Effector memory CD8-positive, alpha-beta T cell (primary cell): ENCODE results near the gene CACNB4.
A peak's percentile ranks its signal among the peaks of the same experiment; 100 is the strongest.
"Not testable (repeated sequence)": the region's sequence is repeated elsewhere in the genome, so short reads cannot be mapped to it uniquely, and the experiment has no call there.

Experiments
- ATAC-seq: fragments of 150-1000 bp; cut with Tn5 transposase; replicated peaks from 2 replicates; pipeline ENCODE4 v1.10.0; 2021; ENCODE audit warnings: mild to moderate bottlenecking, moderate library complexity
- DNase-seq, 3 experiments: peaks; one replicate each; pipeline ENCODE4 v3.0.0; 2021
- H3K27ac Mint-ChIP-seq, 2 donors: one replicate each; pipeline ENCODE4 v1.8.0; 2022; ENCODE audit warnings: mild to moderate bottlenecking in 2 of 2, mixed read lengths in 2 of 2, moderate library complexity in 2 of 2
- H3K27me3 Mint-ChIP-seq, 2 donors: one replicate each; pipeline ENCODE4 v1.8.0; 2022; ENCODE audit warnings: mixed read lengths in 2 of 2
- H3K36me3 Mint-ChIP-seq: one replicate; pipeline ENCODE4 v1.8.0; 2022; ENCODE audit warnings: mild to moderate bottlenecking, moderate library complexity, mixed read lengths; ENCODE audit not compliant: insufficient read depth
- H3K4me1 Mint-ChIP-seq, 2 donors: one replicate each; pipeline ENCODE4 v1.8.0; 2022; ENCODE audit warnings: low read depth in 2 of 2, mixed read lengths in 2 of 2
- H3K4me3 Mint-ChIP-seq, 2 donors: one replicate each; pipeline ENCODE4 v1.8.0; 2022; ENCODE audit warnings: mild to moderate bottlenecking in 2 of 2, mixed read lengths in 2 of 2, moderate library complexity in 2 of 2
- H3K9me3 Mint-ChIP-seq, 2 donors: one replicate each; pipeline ENCODE4 v1.8.0; 2022; ENCODE audit warnings: mixed read lengths in 2 of 2

Gene CACNB4

GRCh38 chr2:151891566-151892194 lies 207.2 kb downstream of the CACNB4 start:
- no peak for DNase-seq
- no peak for ATAC-seq
- Mint-ChIP-seq H3K9me3 (peaks cover 3 to 8% of the 10 kb centered on the region in 2 donors), H3K27ac (no peak overlapping the region), H3K4me3 (no peak overlapping the region), H3K27me3 (peaks cover 11 to 13% of the 10 kb centered on the region in 2 donors), H3K36me3 (no peaks in the 10 kb centered on the region), H3K4me1 (no peaks in the 10 kb centered on the region)

GRCh38 chr2:151887164-151887563 lies 211.7 kb downstream of the CACNB4 start:
- H3K9me3 Mint-ChIP-seq = no peaks in the 10 kb centered on the region
- DNase-seq = no peak
- no peaks in the 10 kb centered on the region for H3K36me3 Mint-ChIP-seq
- ATAC-seq = no peak
- H3K4me1 Mint-ChIP-seq = no peaks in the 10 kb centered on the region
- no peak overlapping the region for H3K27ac Mint-ChIP-seq
- peaks cover 11 to 19% of the 10 kb centered on the region in 2 donors for H3K27me3 Mint-ChIP-seq
- H3K4me3 Mint-ChIP-seq = no peak overlapping the region

- peaks cover 11 to 18% of the 10 kb centered on the region in 2 donors for H3K27me3 Mint-ChIP-seq
- ATAC-seq = no peak
- DNase-seq = no peak
- no peaks in the 10 kb centered on the region for H3K4me1 Mint-ChIP-seq
- H3K27ac Mint-ChIP-seq = no peak overlapping the region
- H3K36me3 Mint-ChIP-seq = no peaks in the 10 kb centered on the region
- no peaks in the 10 kb centered on the region for H3K9me3 Mint-ChIP-seq
- no peak overlapping the region for H3K4me3 Mint-ChIP-seq
Observed at GRCh38 chr2:151886241-151886640, 212.6 kb downstream of the CACNB4 start.

- Mint-ChIP-seq H3K36me3 (no peaks in the 10 kb centered on the region), H3K27me3 (peaks cover 0 to 6% of the 10 kb centered on the region in 2 donors), H3K4me3 (no peak overlapping the region), H3K27ac (no peak overlapping the region), H3K4me1 (peaks cover 0 to 3% of the 10 kb centered on the region in 2 donors), H3K9me3 (no peaks in the 10 kb centered on the region)
- ATAC-seq (no peak), DNase-seq (no peak)
Observed at GRCh38 chr2:151882786-151883445, 215.9 kb downstream of the CACNB4 start.

GRCh38 chr2:151881342-151881741 lies 217.5 kb downstream of the CACNB4 start:
- Mint-ChIP-seq H3K27ac (no peak overlapping the region), H3K4me3 (no peak overlapping the region), H3K36me3 (no peaks in the 10 kb centered on the region), H3K4me1 (peaks cover 0 to 3% of the 10 kb centered on the region in 2 donors), H3K9me3 (no peaks in the 10 kb centered on the region), H3K27me3 (peaks cover 0 to 6% of the 10 kb centered on the region in 2 donors)
- ATAC-seq = no peak
- no peak for DNase-seq

GRCh38 chr2:151880586-151880985 lies 218.3 kb downstream of the CACNB4 start:
- Mint-ChIP-seq H3K36me3 (no peaks in the 10 kb centered on the region), H3K27me3 (peaks cover 0 to 6% of the 10 kb centered on the region in 2 donors), H3K27ac (no peak overlapping the region), H3K4me3 (no peak overlapping the region), H3K4me1 (peaks cover 0 to 3% of the 10 kb centered on the region in 2 donors), H3K9me3 (no peaks in the 10 kb centered on the region)
- ATAC-seq (no peak), DNase-seq (no peak)

- no peak for DNase-seq
- peak overlapping the region in 1 of 2 donors; percentile 49 for H3K27ac Mint-ChIP-seq
- no peaks in the 10 kb centered on the region for H3K36me3 Mint-ChIP-seq
- peaks cover 2 to 12% of the 10 kb centered on the region in 2 donors for H3K27me3 Mint-ChIP-seq
- H3K9me3 Mint-ChIP-seq = no peaks in the 10 kb centered on the region
- H3K4me3 Mint-ChIP-seq = no peak overlapping the region
- ATAC-seq = no peak
- H3K4me1 Mint-ChIP-seq = peaks cover 0 to 3% of the 10 kb centered on the region in 2 donors
Observed at GRCh38 chr2:151878655-151879563, 219.9 kb downstream of the CACNB4 start.

- no peaks in the 10 kb centered on the region for H3K36me3 Mint-ChIP-seq
Observed at GRCh38 chr2:151878204-151878603, 220.6 kb downstream of the CACNB4 start.

GRCh38 chr2:151875631-151876030 lies 223.2 kb downstream of the CACNB4 start:
- not testable (repeated sequence) for DNase-seq, H3K27ac Mint-ChIP-seq, H3K4me1 Mint-ChIP-seq, H3K36me3 Mint-ChIP-seq, ATAC-seq, H3K4me3 Mint-ChIP-seq, H3K9me3 Mint-ChIP-seq
- peaks cover 14 to 17% of the 10 kb centered on the region in 2 donors for H3K27me3 Mint-ChIP-seq

More at GRCh38 chr2:151878204-151878603, 220.6 kb downstream of the CACNB4 start:
- Mint-ChIP-seq H3K9me3 (no peaks in the 10 kb centered on the region), H3K27ac (no peak overlapping the region), H3K4me3 (no peak overlapping the region), H3K27me3 (peaks cover 9 to 16% of the 10 kb centered on the region in 2 donors), H3K4me1 (peaks cover 0 to 3% of the 10 kb centered on the region in 2 donors)
- DNase-seq (no peak), ATAC-seq (no peak)

GRCh38 chr2:151872463-151872862 lies 226.4 kb downstream of the CACNB4 start:
- Mint-ChIP-seq H3K9me3 (no peaks in the 10 kb centered on the region), H3K4me1 (no peaks in the 10 kb centered on the region), H3K36me3 (no peaks in the 10 kb centered on the region), H3K27me3 (peaks cover 35 to 38% of the 10 kb centered on the region in 2 donors), H3K4me3 (no peak overlapping the region), H3K27ac (no peak overlapping the region)
- no peak for ATAC-seq
- DNase-seq = no peak

- Mint-ChIP-seq H3K27me3 (peaks cover 47 to 49% of the 10 kb centered on the region in 2 donors), H3K4me3 (no peak overlapping the region)
Observed at GRCh38 chr2:151869291-151869690, 229.6 kb downstream of the CACNB4 start.

GRCh38 chr2:151862700-151863099 lies 236.1 kb downstream of the CACNB4 start:
- Mint-ChIP-seq H3K9me3 (no peaks in the 10 kb centered on the region), H3K4me3 (no peak overlapping the region), H3K27me3 (peaks cover 12 to 23% of the 10 kb centered on the region in 2 donors), H3K36me3 (peaks cover 3% of the 10 kb centered on the region), H3K4me1 (no peaks in the 10 kb centered on the region), H3K27ac (no peak overlapping the region)
- DNase-seq (no peak), ATAC-seq (no peak)

More at GRCh38 chr2:151869291-151869690, 229.6 kb downstream of the CACNB4 start:
- Mint-ChIP-seq H3K27ac (no peak overlapping the region), H3K4me1 (no peaks in the 10 kb centered on the region), H3K9me3 (no peaks in the 10 kb centered on the region), H3K36me3 (peaks cover 3% of the 10 kb centered on the region)
- no peak for DNase-seq
- no peak for ATAC-seq

GRCh38 chr2:151861174-151861573 lies 237.7 kb downstream of the CACNB4 start:
- Mint-ChIP-seq H3K27ac (no peak overlapping the region), H3K36me3 (peaks cover 3% of the 10 kb centered on the region), H3K9me3 (no peaks in the 10 kb centered on the region), H3K4me1 (no peaks in the 10 kb centered on the region), H3K4me3 (no peak overlapping the region), H3K27me3 (peaks cover 0 to 17% of the 10 kb centered on the region in 2 donors)
- ATAC-seq (no peak), DNase-seq (no peak)
